Caco-2 (cell line): ENCODE measurements around the gene TCP1. TPM values are rescaled to one million over a fixed set of nuclear protein-coding genes. Genes with fewer than 3 reads are reported as not detected.

Experiments used
- Bru-seq: library from RNA; stranded (reverse); fragments of 400-500 nt; gene quantifications from one replicate; lab custom pipeline; 2021; lab: Mats Ljungman, UMichigan
- BruChase-seq, 2 experiments: library from RNA; stranded (reverse); fragments of 400-500 nt; gene quantifications; one replicate each; lab custom pipeline; 2021; lab: Mats Ljungman, UMichigan
- BruUV-seq: library from RNA; stranded (reverse); fragments of 400-500 nt; replicated peaks from 2 replicates; lab custom pipeline; 2021; lab: Mats Ljungman, UMichigan
- CTCF ChIA-PET: fragments of 300-600 bp; sonication (Branson Sonifier 250); formaldehyde crosslinking; loops from one replicate; lab custom pipeline; 2022; ENCODE audit warnings: antibody characterized with exemption; lab: Charles Lee
- POLR2A ChIA-PET: fragments of 300-600 bp; sonication (Branson Sonifier 250); formaldehyde crosslinking; loops from one replicate; lab custom pipeline; 2022; ENCODE audit warnings: antibody characterized with exemption; lab: Charles Lee
- DNase-seq, 2 experiments: peaks; one replicate each; pipeline versions ENCODE4 v3.0.0 to v3.0.0-alpha.2; 2020 to 2022
- H3K27me3 ChIP-seq: replicated peaks from 2 replicates; pipeline ENCODE4 v1.6.0; 2011; ENCODE audit warnings: low read length; ENCODE audit not compliant: control insufficient read depth, insufficient read depth
- H3K36me3 ChIP-seq: 2 replicates; pipeline ENCODE4 v1.5.1; 2011; ENCODE audit warnings: low read length; ENCODE audit not compliant: control insufficient read depth, insufficient read depth
- H3K4me1 ChIP-seq: fragments of 250-450 bp; sonication (Bioruptor Pico); 2 replicates; pipeline ENCODE4 v1.5.1; 2020; ENCODE audit warnings: mild to moderate bottlenecking
- H3K4me3 ChIP-seq: 2 replicates; pipeline ENCODE4 v1.5.1; 2011; ENCODE audit warnings: low read depth, mild to moderate bottlenecking, control low read depth, low read length
- H3K9me3 ChIP-seq: fragments of 250-450 bp; sonication (Bioruptor Pico); 2 replicates; pipeline ENCODE4 v1.5.1; 2020; ENCODE audit warnings: mild to moderate bottlenecking, moderate library complexity
- H3K27ac Mint-ChIP-seq: one replicate; pipeline ENCODE4 v1.8.0; 2022; ENCODE audit warnings: mixed read lengths; ENCODE audit not compliant: unreplicated experiment
- H3K27me3 Mint-ChIP-seq: one replicate; pipeline ENCODE4 v1.8.0; 2022; ENCODE audit warnings: mixed read lengths; ENCODE audit not compliant: insufficient read depth, unreplicated experiment
- H3K36me3 Mint-ChIP-seq: one replicate; pipeline ENCODE4 v1.8.0; 2022; ENCODE audit warnings: mild to moderate bottlenecking, mixed read lengths; ENCODE audit not compliant: insufficient read depth, unreplicated experiment
- H3K4me1 Mint-ChIP-seq: one replicate; pipeline ENCODE4 v1.8.0; 2022; ENCODE audit warnings: low read depth, mixed read lengths; ENCODE audit not compliant: unreplicated experiment
- H3K4me3 Mint-ChIP-seq: one replicate; pipeline ENCODE4 v1.8.0; 2022; ENCODE audit warnings: mild to moderate bottlenecking, moderate library complexity, mixed read lengths; ENCODE audit not compliant: unreplicated experiment
- H3K9me3 Mint-ChIP-seq: one replicate; pipeline ENCODE4 v1.8.0; 2022; ENCODE audit warnings: mixed read lengths; ENCODE audit not compliant: unreplicated experiment
- CTCF ChIP-seq, 2 experiments: fragments of 200-600 bp in 1 of 2; IDR thresholded peaks; 1 replicate in 1 of 2; 2 replicates in 1 of 2; pipeline versions ENCODE4 v1.5.1 to v1.8.0; 2011 to 2022; ENCODE audit warnings: antibody characterized with exemption in 1 of 2, control low read depth in 1 of 2, inconsistent platforms in 1 of 2, low read depth in 1 of 2, low read length in 1 of 2, mild to moderate bottlenecking in 1 of 2, moderate library complexity in 1 of 2; ENCODE audit not compliant: insufficient read depth in 1 of 2, severe bottlenecking in 1 of 2, unreplicated experiment in 1 of 2
- intact Hi-C: fragments of 100-400 bp; cut with micrococcal nuclease; formaldehyde crosslinking; loops from one replicate; pipeline ENCODE4 v1.10.0; 2022; ENCODE audit not compliant: unreplicated experiment
- long read RNA-seq: library from polyadenylated mRNA; stranded (forward); transcript quantifications from one replicate; pipeline ENCODE4 v2.0.0, GENCODE V29; 2022
- total RNA-seq: library from RNA; stranded (reverse); gene quantifications from 2 replicates; pipeline ENCODE4 v1.2.3, GENCODE V29; 2022

TCP1 gene
- 286 and 333 TPM in 2 replicates for total RNA-seq
- percentile 97 among the genes with signal in this experiment for Bru-seq, nascent RNA
- BruChase-seq, experiment 1, labeled RNA remaining after a 2-hour chase, result percentile 98 among the genes with signal in this experiment
- percentile 99 among the genes with signal in this experiment for BruChase-seq, experiment 2, labeled RNA remaining after a 6-hour chase
- long read RNA-seq, transcript TCP1-201 (12 exons, 2,499 nt), result major isoform, 476 of 545 reads
- long read RNA-seq, partial matches to known transcripts, result 40 of 545 reads
- long read RNA-seq, other reads (novel, unspliced or antisense), result 25 of 545 reads

DNA sequence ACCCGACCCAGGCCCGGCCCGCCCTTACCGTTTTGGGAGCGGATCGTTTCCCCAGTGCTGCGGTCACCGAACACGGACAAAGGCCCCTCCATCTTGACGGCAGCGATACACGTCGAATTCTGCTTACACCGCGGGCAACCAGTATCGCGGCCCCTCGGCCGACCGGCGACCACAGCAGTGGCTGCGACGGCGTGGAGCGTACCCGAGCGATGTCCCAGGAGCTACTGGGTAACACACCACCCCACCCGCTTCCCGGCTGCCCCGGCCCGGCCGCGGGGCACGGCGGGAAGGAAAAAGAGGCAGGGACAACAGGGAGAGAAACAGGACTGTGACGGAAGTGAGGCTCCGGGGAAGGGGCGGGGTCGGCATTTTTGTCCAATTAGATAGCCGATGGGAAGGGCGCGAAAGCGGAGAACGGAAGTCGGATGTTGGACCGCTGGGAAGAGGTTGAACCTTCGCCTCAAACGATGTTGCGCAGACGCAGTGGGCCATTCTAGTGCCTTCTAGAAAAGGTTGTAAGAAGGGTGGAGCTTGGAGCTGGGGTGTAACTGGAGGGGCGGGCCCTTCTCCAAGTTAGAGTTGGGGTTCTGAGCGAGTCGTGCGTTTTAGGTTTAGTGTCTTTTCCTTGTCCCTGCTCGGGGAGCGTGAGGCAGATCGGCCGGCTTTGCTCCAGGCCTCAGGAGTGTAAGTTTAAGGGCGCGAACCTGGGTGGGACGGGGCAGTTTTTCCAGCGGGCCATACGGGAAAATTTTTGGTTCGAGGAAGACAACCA lies at the start of gene TCP1:
Gene TCP1 (minus strand): TSS at position 226 of the 772 bp plus-strand sequence. CDS start 134 bp downstream, at position 92.
- no TSS peak for BruUV-seq
- peaks cover 97% of the 10 kb centered on the region for H3K36me3 Mint-ChIP-seq
- H3K36me3 ChIP-seq, result peaks cover 3% of the 10 kb centered on the region

GRCh38 chr6:159838020-159838744 lies 48.8 kb upstream of the TCP1 start:
- H3K27me3 ChIP-seq, result no peaks in the 10 kb centered on the region
- no peak for TF ChIP-seq CTCF (IDR thresholded peaks at IDR 0.05; ENCODE audit: insufficient read depth in 1 of 2, low read depth in 1 of 2, low read length in 1 of 2, severe bottlenecking in 1 of 2, unreplicated experiment in 1 of 2)
- H3K4me3 Mint-ChIP-seq, result no peak overlapping the region
- no peaks in the 10 kb centered on the region for H3K4me1 ChIP-seq
- CTCF ChIA-PET, result interaction anchor here (1.0 kb wide), 1 partner anchor 14 kb away, joined by 4 read pairs; no protein-coding TSS in a partner anchor
- no peaks in the 10 kb centered on the region for H3K36me3 ChIP-seq
- no peaks in the 10 kb centered on the region for H3K9me3 ChIP-seq
- no peaks in the 10 kb centered on the region for H3K36me3 Mint-ChIP-seq
- no peak for DNase-seq
- no peak overlapping the region for H3K27ac Mint-ChIP-seq
- H3K27me3 Mint-ChIP-seq, result no peaks in the 10 kb centered on the region
- no peak overlapping the region for H3K4me3 ChIP-seq
- POLR2A ChIA-PET, result no interaction called here
- H3K9me3 Mint-ChIP-seq, result no peaks in the 10 kb centered on the region
- no TSS peak for BruUV-seq
- peaks cover 12% of the 10 kb centered on the region for H3K4me1 Mint-ChIP-seq
- intact Hi-C loops, result no loop called here

More for the DNA sequence above, at the start of gene TCP1:
- Mint-ChIP-seq H3K4me1 (peaks cover 18% of the 10 kb centered on the region), H3K9me3 (no peaks in the 10 kb centered on the region), H3K27ac (peak within 1 kb of the TSS; percentile 98), H3K27me3 (no peaks in the 10 kb centered on the region), H3K4me3 (peak within 1 kb of the TSS; percentile 96)
- no peak for TF ChIP-seq CTCF (IDR thresholded peaks at IDR 0.05; ENCODE audit: insufficient read depth in 1 of 2, low read depth in 1 of 2, low read length in 1 of 2, severe bottlenecking in 1 of 2, unreplicated experiment in 1 of 2)
- Histone ChIP-seq H3K9me3 (no peaks in the 10 kb centered on the region), H3K27me3 (no peaks in the 10 kb centered on the region), H3K4me3 (peak within 1 kb of the TSS; percentile 95), H3K4me1 (peaks cover 18% of the 10 kb centered on the region)
- POLR2A ChIA-PET, result interaction anchor here (0.5 to 4.4 kb wide), 10 partner anchors 17 to 98 kb away, joined by 3 to 71 read pairs (median 4); partner anchors contain the start of genes ACAT2 and WTAP
- intact Hi-C loops, result loop anchor here (1.0 to 5.0 kb wide), 5 partner anchors 18 to 96 kb away; partner anchors contain the start of genes ACAT2, SOD2 and WTAP
- peak; percentile 98 to 99 for DNase-seq
- CTCF ChIA-PET, result interaction anchor here (0.7 to 1.6 kb wide), 5 partner anchors 17 to 1184 kb away, joined by 4 to 9 read pairs (median 4); partner anchors contain the start of gene ACAT2
